GM12878 (cell line): ENCODE results near the gene CNGB1. TPM values are rescaled to one million over a fixed set of nuclear protein-coding genes. Genes with fewer than 3 reads are reported as not detected.
"Not testable (repeated sequence)": the region's sequence is repeated elsewhere in the genome, so short reads cannot be mapped to it uniquely, and the experiment has no call there.

Experiments used
- ATAC-seq: fragments of 200-7000 bp; cut with Tn5 transposase; 3 replicates; pipeline ENCODE4 v1.9.1; 2020; ENCODE audit warnings: mild to moderate bottlenecking, moderate library complexity
- BruUV-seq: library from RNA; stranded (reverse); fragments of 400-500 nt; replicated peaks from 2 replicates; lab custom pipeline; 2021; lab: Mats Ljungman, UMichigan
- CTCF ChIA-PET: fragments of 300-600 bp; sonication (Branson Sonifier 250); formaldehyde crosslinking; extraction: SDS; loops from one replicate; lab custom pipeline; 2021; ENCODE audit warnings: inconsistent platforms; lab: Yijun Ruan, JAX
- POLR2A ChIA-PET: fragments of 350-600 bp; formaldehyde crosslinking; extraction: SDS; loops from one replicate; lab custom pipeline; 2021; ENCODE audit warnings: inconsistent platforms; lab: Charles Lee
- RAD21 ChIA-PET: fragments of 300-600 bp; sonication (Branson Sonifier 250); formaldehyde crosslinking; loops from one replicate; lab custom pipeline; 2023; ENCODE audit warnings: antibody characterized with exemption; ENCODE audit not compliant: unreplicated experiment; lab: Charles Lee
- SMC1A ChIA-PET: fragments of 300-600 bp; sonication (Branson Sonifier 250); formaldehyde crosslinking; loops from one replicate; lab custom pipeline; 2023; ENCODE audit not compliant: unreplicated experiment, uncharacterized antibody; lab: Charles Lee
- DNase-seq: peaks from one replicate; pipeline ENCODE4 v3.0.0-alpha.2; 2011; ENCODE audit warnings: low read depth, low spot score
- FAIRE-seq: peaks from 3 replicates; lab custom pipeline; 2011; peaks lifted over from hg19 to GRCh38; lab: Jason Lieb, UNC
- H2AFZ ChIP-seq: 2 replicates; pipeline ENCODE4 v1.6.0; 2011; ENCODE audit warnings: low read depth, low read length, control low read depth; ENCODE audit not compliant: control insufficient read depth
- H3K27ac ChIP-seq: 2 replicates; pipeline ENCODE4 v1.5.1; 2011; ENCODE audit warnings: control low read depth; ENCODE audit not compliant: control insufficient read depth, insufficient read depth
- H3K27me3 ChIP-seq, 2 experiments: replicated peaks in 1 of 2; 2 replicates each; pipeline versions ENCODE4 v1.6.0 to v1.6.1; 2011; ENCODE audit warnings: low read length in 1 of 2; ENCODE audit not compliant: control insufficient read depth in 2 of 2, insufficient read depth in 2 of 2
- H3K36me3 ChIP-seq, 2 experiments: 2 replicates each; pipeline ENCODE4 v1.5.1; 2011; ENCODE audit warnings: low read length in 1 of 2; ENCODE audit not compliant: control insufficient read depth in 2 of 2, insufficient read depth in 2 of 2
- H3K4me1 ChIP-seq: 2 replicates; pipeline ENCODE4 v1.6.1; 2011; ENCODE audit warnings: mild to moderate bottlenecking, low read length, moderate library complexity, mixed read lengths; ENCODE audit not compliant: control insufficient read depth, insufficient read depth
- H3K4me2 ChIP-seq: 2 replicates; pipeline ENCODE4 v1.6.0; 2011; ENCODE audit warnings: control low read depth; ENCODE audit not compliant: control insufficient read depth, insufficient read depth
- H3K4me3 ChIP-seq: fragments of 200-600 bp; sonication (generic); 2 replicates; pipeline ENCODE4 v1.5.1; 2016
- H3K79me2 ChIP-seq: 2 replicates; pipeline ENCODE4 v1.6.0; 2011; ENCODE audit warnings: low read length; ENCODE audit not compliant: control insufficient read depth, insufficient read depth
- H3K9ac ChIP-seq: 2 replicates; pipeline ENCODE4 v1.8.0; 2011; ENCODE audit warnings: low read length, control low read depth, mixed read lengths; ENCODE audit not compliant: control insufficient read depth, insufficient read depth
- H3K9me3 ChIP-seq: replicated peaks from 3 replicates; pipeline ENCODE4 v1.5.1; 2011; ENCODE audit warnings: mild to moderate bottlenecking, low read length; ENCODE audit not compliant: control insufficient read depth, insufficient read depth
- H4K20me1 ChIP-seq: 2 replicates; pipeline ENCODE4 v1.6.0; 2011; ENCODE audit not compliant: control insufficient read depth, insufficient read depth
- CREM ChIP-seq: IDR thresholded peaks from 2 replicates; pipeline ENCODE4 v1.6.1; 2014; ENCODE audit warnings: antibody characterized with exemption, low read depth
- GABPA ChIP-seq: IDR thresholded peaks from 2 replicates; pipeline ENCODE4 v1.6.1; 2014; ENCODE audit warnings: antibody characterized with exemption, low read depth, mild to moderate bottlenecking, inconsistent platforms
- IRF4 ChIP-seq: IDR thresholded peaks from 2 replicates; pipeline ENCODE4 v1.6.1; 2011; ENCODE audit warnings: low read depth, low read length
- RELA ChIP-seq: fragments of 450-650 bp; IDR thresholded peaks from 2 replicates; pipeline ENCODE4 v1.8.0; 2014; ENCODE audit warnings: borderline replicate concordance; ENCODE audit not compliant: partially characterized antibody
- SPI1 ChIP-seq: IDR thresholded peaks from 2 replicates; pipeline ENCODE4 v1.6.1; 2011; ENCODE audit warnings: low read depth, mild to moderate bottlenecking, low read length, moderate library complexity, borderline replicate concordance; ENCODE audit not compliant: insufficient read depth
- SREBF2 ChIP-seq: IDR thresholded peaks from 2 replicates; pipeline ENCODE4 v1.6.1; 2012; ENCODE audit warnings: mild to moderate bottlenecking, low read length
- WGBS: methylation state at CpG from one replicate; pipeline ENCODE4 v1.1.6; 2016; ENCODE audit warnings: low lambda C conversion rate; ENCODE audit not compliant: insufficient replicate concordance, insufficient coverage; ENCODE audit errors: missing lambda C conversion rate; 5-methylcytosine and 5-hydroxymethylcytosine counted together
- in situ Hi-C: fragments of 300-500 bp; cut with MboI; formaldehyde crosslinking; loops from 9 replicates; pipeline ENCODE4 v1.14.3; 2018; ENCODE audit warnings: mixed read lengths
- intact Hi-C: fragments of 100-400 bp; cut with micrococcal nuclease; formaldehyde crosslinking; loops from one replicate; pipeline ENCODE4 v1.14.2; 2022; ENCODE audit not compliant: unreplicated experiment
- polyA plus RNA-seq, 11 experiments: library from polyadenylated mRNA; depleted of rRNA in 4 of 11; unstranded in 6 of 11; stranded (reverse) in 5 of 11; fragments of >200 nt; fragmentation: Nextera tagmentation in 4 of 11; fragmentation: Illumina TruSeq in 1 of 11; extraction: Ambion mirVana in 4 of 11; extraction: Trizol in 1 of 11; gene quantifications; 1 replicate in 1 of 11; 2 replicates in 10 of 11; pipeline versions ENCODE4 v1.2.1 to v1.2.3, GENCODE V29; 2011 to 2016; ENCODE audit warnings: inconsistent platforms in 2 of 11, missing spikeins in 2 of 11, low read depth in 1 of 11
- total RNA-seq, 4 experiments: library from RNA; depleted of rRNA in 3 of 4; stranded (reverse); fragments of >200 nt in 3 of 4; fragmentation: Illumina TruSeq in 1 of 4; extraction: Trizol in 1 of 4; gene quantifications; 2 replicates each; pipeline versions ENCODE4 v1.2.1 to v1.2.3, GENCODE V29; 2013 to 2021

CNGB1 gene
- total and polyA plus RNA-seq, 10 of the 15 experiments (the other 5 are each of a cell fraction or from before 2014, with no cell fraction given), result 0.03 TPM; not detected in 9

- ChIA-PET SMC1A (no interaction called here), POLR2A (no interaction called here), RAD21 (no interaction called here), CTCF (no interaction called here)
- intact Hi-C loops, result no loop called here
- BruUV-seq, result no TSS peak
- TF ChIP-seq SREBF2, result no peak
- no peak for TF ChIP-seq SPI1
- no peak for TF ChIP-seq CREM
- no peak for TF ChIP-seq IRF4
- TF ChIP-seq RELA, result no peak
- no peak for TF ChIP-seq GABPA
- Histone ChIP-seq H3K4me2 (no peak overlapping the region), H3K27me3 (peaks cover 0 to 1% of the 10 kb centered on the region in 2 experiments; a peak in 2 of 4 replicates), H3K27ac (no peak overlapping the region), H3K4me1 (no peaks in the 10 kb centered on the region), H2AFZ (no peak overlapping the region), H3K9me3 (no peaks in the 10 kb centered on the region), H3K36me3 (no peaks in the 10 kb centered on the region), H3K79me2 (no peaks in the 10 kb centered on the region), H3K4me3 (no peak overlapping the region), H4K20me1 (no peaks in the 10 kb centered on the region), H3K9ac (no peak overlapping the region)
- 27% methylated on average over 10 of the region's 10 CpGs for WGBS
- FAIRE-seq (no peak), DNase-seq (no peak), ATAC-seq (no peak)
- in situ Hi-C loops, result no loop called here
Measured at GRCh38 chr16:57837305-57838125, 133.4 kb downstream of the CNGB1 start.

GRCh38 chr16:57835439-57835838 is 135.5 kb downstream of the CNGB1 start:
- ATAC-seq, in situ Hi-C loops, SMC1A ChIA-PET, RAD21 ChIA-PET, H3K9ac ChIP-seq, H2AFZ ChIP-seq, H3K79me2 ChIP-seq, POLR2A ChIA-PET, H3K27ac ChIP-seq, H3K36me3 ChIP-seq, H4K20me1 ChIP-seq, H3K9me3 ChIP-seq, H3K4me3 ChIP-seq, BruUV-seq, FAIRE-seq, H3K27me3 ChIP-seq, intact Hi-C loops, H3K4me2 ChIP-seq, DNase-seq, H3K4me1 ChIP-seq: not testable (repeated sequence)
- CTCF ChIA-PET, result interaction anchor here (0.6 kb wide), 1 partner anchor 24 kb away, joined by 3 read pairs; no protein-coding TSS in a partner anchor
- WGBS, result 4% methylated on average over 4 of the region's 4 CpGs
